Right cardiac atrium (tissue), 5 donors: ENCODE results near the gene DPP3. TPM values are rescaled to one million over a fixed set of nuclear protein-coding genes. Genes with fewer than 3 reads are reported as not detected.
"Not testable (repeated sequence)": the region's sequence is repeated elsewhere in the genome, so short reads cannot be mapped to it uniquely, and the experiment has no call there.

ENCODE experiments used
- ATAC-seq, 2 donors: fragments of 200-7000 bp; cut with Tn5 transposase; one replicate each; pipeline versions ENCODE4 v1.8.0 to v1.9.1; 2020; ENCODE audit warnings: moderate library complexity in 2 of 2, mild to moderate bottlenecking in 1 of 2
- DNase-seq, 3 donors: peaks; one replicate each; pipeline ENCODE4 v3.0.0-alpha.2; 2020
- H3K27ac ChIP-seq: one replicate; pipeline ENCODE4 v1.5.1; 2013; ENCODE audit warnings: mild to moderate bottlenecking, low read length, control low read depth, moderate library complexity
- H3K27me3 ChIP-seq: one replicate; pipeline ENCODE4 v1.6.1; 2013; ENCODE audit not compliant: control insufficient read depth, insufficient read depth
- H3K4me1 ChIP-seq: one replicate; pipeline ENCODE4 v1.6.1; 2013; ENCODE audit warnings: low read length; ENCODE audit not compliant: control insufficient read depth, insufficient read depth
- H3K4me3 ChIP-seq: one replicate; pipeline ENCODE4 v1.5.1; 2013; ENCODE audit warnings: low read length, control low read depth
- H3K9me3 ChIP-seq: one replicate; pipeline ENCODE4 v1.6.1; 2013; ENCODE audit warnings: low read length; ENCODE audit not compliant: control insufficient read depth
- WGBS: extraction: QIAGEN DNeasy Blood & Tissue Kit; methylation state at CpG from one replicate; pipeline ENCODE4 v1.1.7; 2013; 5-methylcytosine and 5-hydroxymethylcytosine counted together
- intact Hi-C, 4 donors: fragments of 100-400 bp; cut with DNase I; formaldehyde crosslinking; loops; one replicate each; pipeline versions ENCODE4 v1.11.0 to v1.14.0; 2022 to 2023
- long read RNA-seq, 4 donors: library from polyadenylated mRNA; unstranded; transcript quantifications; one replicate each; pipeline ENCODE4 v2.0.0, GENCODE V29; 2020 to 2021
- polyA plus RNA-seq: library from polyadenylated mRNA; stranded (reverse); fragments of 200-250 nt; gene quantifications from one replicate; pipeline ENCODE4 v1.2.3, GENCODE V29; 2013
- total RNA-seq, 4 donors: library from RNA; stranded (reverse); fragmentation: NEBNext Ultra II Directional; extraction: Animal tissue kit (Norgen Biotek cat#: 25700); gene quantifications; one replicate each; pipeline ENCODE4 v1.2.1, GENCODE V29; 2021
- donor health status: healthy with polysubstance abuse.
- donor health status: DM: no; HTN: yes; CAD: no.
- donor health status: DM: no; HTN: no; CAD: no.
- donor health status: DM: no; HTN: yes; CAD: no; lungs with severe emphysema.
- donor health status: DM: yes; HTN: yes; CAD: no.

Gene DPP3
- total RNA-seq (10 to 100 TPM in 3 of 4 donors, 1 to 10 TPM in 1; 9.5 to 16.2 (median 14.7) TPM), polyA plus RNA-seq (10.5 TPM)
- long read RNA-seq, donor 1, transcript DPP3-211 (18 exons, 3,078 nt): major isoform, 6 of 22 reads
- long read RNA-seq, donor 1, transcript DPP3-209 (18 exons, 2,974 nt): minor isoform, 5 of 22 reads
- long read RNA-seq, donor 1, partial matches to known transcripts: 8 of 22 reads
- long read RNA-seq, donor 1, other reads (novel, unspliced or antisense): 3 of 22 reads
- long read RNA-seq, donor 2, transcript DPP3-211 (18 exons, 3,078 nt): major isoform, 7 of 14 reads
- long read RNA-seq, donor 2, partial matches to known transcripts: 3 of 14 reads
- long read RNA-seq, donor 2, other reads (novel, unspliced or antisense): 1 of 14 reads
- long read RNA-seq, donor 3, transcript DPP3-211 (18 exons, 3,078 nt): major isoform, 28 of 54 reads
- long read RNA-seq, donor 3, transcript DPP3-209 (18 exons, 2,974 nt): minor isoform, 13 of 54 reads
- long read RNA-seq, donor 3, partial matches to known transcripts: 6 of 54 reads
- long read RNA-seq, donor 3, other reads (novel, unspliced or antisense): 5 of 54 reads
- long read RNA-seq, donor 4, transcript DPP3-211 (18 exons, 3,078 nt): major isoform, 6 of 16 reads
- long read RNA-seq, donor 4, partial matches to known transcripts: 4 of 16 reads
- long read RNA-seq, donor 4, other reads (novel, unspliced or antisense): 2 of 16 reads

- H3K4me3 ChIP-seq: peak within 1 kb of the TSS; percentile 79
- H3K9me3 ChIP-seq: no peaks in the 10 kb centered on the region
- DNase-seq (peak; percentile 99), ATAC-seq (peak; percentile 96 to 97)
- peaks cover 2% of the 10 kb centered on the region for H3K4me1 ChIP-seq
- H3K27ac ChIP-seq: peak within 1 kb of the TSS; percentile 92
- WGBS: 1% methylated on average over 62 of the region's 62 CpGs
- intact Hi-C loops: no loop called here
- no peaks in the 10 kb centered on the region for H3K27me3 ChIP-seq
These were observed at the start of gene DPP3 for GRCh38 chr11:66480117-66480938. TSS of gene DPP3 (plus strand) at chr11:66480434. CDS start at chr11:66482201, 1,767 bp downstream.

DNA sequence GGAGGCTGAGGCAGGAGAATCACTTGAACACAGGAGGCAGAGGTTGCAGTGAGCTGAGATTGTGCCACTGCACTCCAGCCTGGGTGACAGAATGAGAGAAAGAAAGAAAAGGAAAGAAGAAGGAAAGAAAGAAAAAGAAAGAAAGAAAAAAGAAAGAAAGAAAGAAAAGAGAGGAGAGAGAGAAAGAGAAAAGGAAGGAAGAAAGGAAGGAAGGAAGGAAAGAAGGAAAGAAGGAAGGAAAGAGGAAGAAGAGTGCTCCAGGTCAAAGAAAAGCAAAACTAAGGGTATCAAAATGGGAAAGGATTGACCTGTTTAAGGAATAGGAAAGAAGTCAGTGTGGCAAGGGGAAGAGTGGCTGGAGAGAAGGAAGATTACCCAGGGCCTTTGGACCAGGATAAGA lies 48.9 kb upstream of the DPP3 start:
- not testable (repeated sequence) for H3K4me3 ChIP-seq, DNase-seq, H3K27ac ChIP-seq, H3K4me1 ChIP-seq, H3K27me3 ChIP-seq, H3K9me3 ChIP-seq, ATAC-seq
- intact Hi-C loops: loop anchor here in 2 of 4 donors (2.0 to 10.0 kb wide), 2 partner anchors 22 to 254 kb away; no protein-coding TSS in a partner anchor

GRCh38 chr11:66431871-66432329 lies 48.3 kb upstream of the DPP3 start:
- not testable (repeated sequence) for DNase-seq, ATAC-seq, H3K9me3 ChIP-seq, H3K27me3 ChIP-seq, H3K27ac ChIP-seq, H3K4me3 ChIP-seq, H3K4me1 ChIP-seq
- intact Hi-C loops: loop anchor here in 2 of 4 donors (2.0 to 10.0 kb wide), 2 partner anchors 23 to 253 kb away; no protein-coding TSS in a partner anchor
- 85% methylated on average over 8 of the region's 8 CpGs for WGBS

GRCh38 chr11:66432597-66432996 lies 47.6 kb upstream of the DPP3 start:
- H3K27me3 ChIP-seq: no peaks in the 10 kb centered on the region
- intact Hi-C loops: loop anchor here in 1 of 4 donors (10.0 kb wide), 1 partner anchor 252 kb away; no protein-coding TSS in a partner anchor
- H3K9me3 ChIP-seq: no peaks in the 10 kb centered on the region
- no peak for DNase-seq
- H3K27ac ChIP-seq: no peak overlapping the region
- no peak overlapping the region for H3K4me3 ChIP-seq
- 88% methylated on average over 7 of the region's 7 CpGs for WGBS
- no peak for ATAC-seq
- no peaks in the 10 kb centered on the region for H3K4me1 ChIP-seq

- Histone ChIP-seq H3K27me3 (no peaks in the 10 kb centered on the region), H3K4me3 (peak overlapping the region; percentile 86), H3K4me1 (no peaks in the 10 kb centered on the region), H3K9me3 (no peaks in the 10 kb centered on the region), H3K27ac (no peak overlapping the region)
- 8% methylated on average over 12 of the region's 12 CpGs for WGBS
- intact Hi-C loops: loop anchor here in 1 of 4 donors (10.0 kb wide), 1 partner anchor 247 kb away; no protein-coding TSS in a partner anchor
- DNase-seq (no peak), ATAC-seq (no peak)
These were observed 42.2 kb upstream of the DPP3 start for GRCh38 chr11:66437979-66438503.

GRCh38 chr11:66438504-66439466 lies 41.4 kb upstream of the DPP3 start, which contains the start of gene MRPL11:
TSS of gene MRPL11 (minus strand) at chr11:66438848. CDS start at chr11:66438754, 94 bp downstream.
- peak; percentile 89 to 97 (median 93) for DNase-seq
- WGBS: 8% methylated on average over 45 of the region's 45 CpGs
- peak; percentile 99 for ATAC-seq
- H3K27ac ChIP-seq: peak within 1 kb of the TSS; percentile 90
- no peaks in the 10 kb centered on the region for H3K9me3 ChIP-seq
- no peaks in the 10 kb centered on the region for H3K27me3 ChIP-seq
- no peaks in the 10 kb centered on the region for H3K4me1 ChIP-seq
- peak within 1 kb of the TSS; percentile 86 for H3K4me3 ChIP-seq
- intact Hi-C loops: loop anchor here in 1 of 4 donors (10.0 kb wide), 1 partner anchor 246 kb away; no protein-coding TSS in a partner anchor

- H3K9me3 ChIP-seq, ATAC-seq, intact Hi-C loops, H3K27ac ChIP-seq, H3K4me3 ChIP-seq, H3K27me3 ChIP-seq, DNase-seq, H3K4me1 ChIP-seq: not testable (repeated sequence)
- WGBS: 88% methylated on average over 29 of the region's 29 CpGs
These were observed 39.9 kb upstream of the DPP3 start for GRCh38 chr11:66440101-66440939.

DNA sequence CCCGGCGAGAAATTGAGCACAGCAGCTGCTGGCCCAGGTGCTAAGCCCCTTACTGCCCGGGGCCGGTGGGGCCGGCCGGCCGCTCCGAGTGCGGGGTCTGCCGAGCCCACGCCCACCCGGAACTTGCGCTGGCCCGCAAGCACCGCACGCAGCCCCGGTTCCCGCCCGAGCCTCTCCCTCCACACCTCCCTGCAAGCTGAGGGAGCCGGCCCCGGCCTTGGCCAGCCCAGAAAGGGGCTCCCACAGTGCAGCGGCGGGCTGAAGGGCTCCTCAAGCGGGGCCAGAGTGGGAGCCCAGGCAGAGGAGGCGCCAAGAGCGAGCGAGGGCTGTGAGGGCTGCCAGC lies 39.3 kb upstream of the DPP3 start:
- ATAC-seq, H3K27me3 ChIP-seq, H3K4me3 ChIP-seq, H3K4me1 ChIP-seq, H3K27ac ChIP-seq, intact Hi-C loops, H3K9me3 ChIP-seq, DNase-seq: not testable (repeated sequence)
- 93% methylated on average over 27 of the region's 27 CpGs for WGBS

- intact Hi-C loops: no loop called here
- 85% methylated on average over 4 of the region's 4 CpGs for WGBS
- ATAC-seq (no peak), DNase-seq (no peak)
- Histone ChIP-seq H3K9me3 (no peaks in the 10 kb centered on the region), H3K4me1 (no peaks in the 10 kb centered on the region), H3K27ac (no peak overlapping the region), H3K27me3 (no peaks in the 10 kb centered on the region), H3K4me3 (no peak overlapping the region)
These were observed 36.6 kb upstream of the DPP3 start for GRCh38 chr11:66443602-66444001.
